Germinal center (tissue), 1 donor: ENCODE results near the gene IRAK2.
A peak's percentile ranks its signal among the peaks of the same experiment; 100 is the strongest.
"Not testable (repeated sequence)": the region's sequence is repeated elsewhere in the genome, so short reads cannot be mapped to it uniquely, and the experiment has no call there.

Experiments
- DNase-seq: peaks from one replicate; pipeline ENCODE4 v3.0.0; 2012; ENCODE audit warnings: mixed read lengths, low spot score

Gene IRAK2

DNA sequence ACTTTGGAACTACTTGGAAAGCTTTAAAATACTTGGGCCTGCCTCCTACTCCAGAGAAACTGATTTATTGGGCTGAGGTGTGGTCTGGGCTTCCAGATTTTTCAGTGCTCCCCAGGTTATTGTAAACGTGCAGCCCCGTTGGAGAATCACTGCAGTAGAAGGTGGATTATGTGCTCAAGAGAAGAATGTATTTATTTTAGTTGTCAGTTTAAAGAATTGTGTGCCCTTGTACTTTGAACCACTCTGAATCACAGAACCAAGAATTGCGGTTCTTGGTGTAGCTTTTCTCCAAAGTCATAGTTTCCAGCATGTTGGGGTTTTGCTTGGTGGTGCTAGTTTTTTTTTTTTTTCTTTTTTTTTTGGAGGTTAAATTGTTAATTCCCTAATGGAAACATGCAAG, 85.1 kb downstream of the IRAK2 start:
- DNase-seq: no peak

DNA sequence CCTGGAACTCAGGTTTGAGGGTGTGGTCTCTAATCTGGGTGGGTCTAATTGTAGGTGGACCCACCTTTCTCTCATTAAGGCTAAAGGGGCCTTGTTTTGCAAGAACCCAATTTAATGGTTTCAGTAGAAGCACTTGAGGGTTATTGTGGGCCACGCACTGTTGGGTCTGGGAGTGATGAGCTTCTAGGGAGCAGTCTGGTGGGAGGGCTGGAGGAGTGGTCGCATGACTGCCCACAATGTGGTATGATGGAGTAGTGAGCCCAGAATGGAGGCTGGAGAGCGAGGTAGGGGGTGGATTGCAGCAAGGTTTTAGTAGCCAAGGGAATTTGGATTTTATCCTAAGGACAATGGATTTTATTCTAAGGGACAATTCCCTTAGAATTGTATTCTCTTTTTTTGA, 86.3 kb downstream of the IRAK2 start:
- DNase-seq: no peak

DNA sequence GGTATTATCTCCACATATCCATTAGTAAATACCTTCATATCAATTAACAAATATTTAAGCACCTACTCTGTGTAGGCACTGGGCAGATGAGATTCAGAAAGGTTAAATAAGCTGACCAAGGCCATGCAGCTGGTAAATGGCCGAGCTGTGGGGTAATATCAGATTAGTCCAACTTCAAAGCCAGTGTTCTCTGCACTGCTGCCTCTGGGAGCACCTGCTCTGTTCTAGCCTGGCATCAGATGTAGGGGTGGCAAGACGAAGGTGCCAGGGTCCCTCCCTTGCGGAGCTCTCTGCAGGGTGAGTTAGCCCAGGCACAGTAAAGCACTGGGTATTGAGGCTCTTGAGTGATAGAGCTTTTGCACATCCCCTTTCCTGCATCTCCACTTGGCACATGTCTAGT, 89.0 kb downstream of the IRAK2 start:
- no peak for DNase-seq

DNA sequence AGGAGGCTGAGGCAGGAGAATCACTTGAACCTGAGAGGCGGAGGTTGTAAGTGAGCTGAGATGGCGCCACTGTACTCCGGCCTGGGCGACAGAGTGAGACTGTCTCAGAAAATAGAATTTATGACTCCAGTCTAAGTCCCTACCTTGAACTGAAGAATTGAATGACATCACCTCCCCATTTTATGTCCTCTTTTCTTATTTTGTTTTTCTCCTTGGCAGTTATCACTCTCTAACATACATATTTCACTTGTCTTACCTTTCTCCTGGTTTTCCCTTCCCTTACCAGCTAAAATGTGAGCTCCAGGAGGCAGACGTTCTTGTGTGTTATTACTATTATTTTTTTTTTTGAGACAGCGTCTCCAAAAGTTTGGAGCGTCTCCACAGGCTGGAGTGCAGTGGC, 91.1 kb downstream of the IRAK2 start:
- no peak for DNase-seq

DNA sequence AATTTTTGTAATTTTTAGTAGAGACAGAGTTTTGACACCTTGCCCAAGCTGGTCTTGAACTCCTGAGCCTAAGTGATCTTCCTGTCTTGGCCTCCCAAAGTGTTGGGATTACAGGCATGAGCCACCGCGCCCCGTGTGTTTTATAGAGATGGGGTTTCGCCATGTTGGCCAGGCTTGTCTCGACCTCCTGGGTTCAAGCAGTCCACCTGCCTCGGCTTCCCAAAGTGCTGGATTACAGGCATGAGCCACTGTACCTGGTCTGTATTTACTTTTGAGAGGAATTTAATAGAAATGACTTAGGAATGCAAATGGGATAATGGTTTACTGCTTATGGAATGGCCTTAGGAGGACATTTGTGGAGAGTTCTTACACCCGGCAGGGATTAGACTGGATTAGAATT, 94.3 kb downstream of the IRAK2 start:
- no peak for DNase-seq

DNA sequence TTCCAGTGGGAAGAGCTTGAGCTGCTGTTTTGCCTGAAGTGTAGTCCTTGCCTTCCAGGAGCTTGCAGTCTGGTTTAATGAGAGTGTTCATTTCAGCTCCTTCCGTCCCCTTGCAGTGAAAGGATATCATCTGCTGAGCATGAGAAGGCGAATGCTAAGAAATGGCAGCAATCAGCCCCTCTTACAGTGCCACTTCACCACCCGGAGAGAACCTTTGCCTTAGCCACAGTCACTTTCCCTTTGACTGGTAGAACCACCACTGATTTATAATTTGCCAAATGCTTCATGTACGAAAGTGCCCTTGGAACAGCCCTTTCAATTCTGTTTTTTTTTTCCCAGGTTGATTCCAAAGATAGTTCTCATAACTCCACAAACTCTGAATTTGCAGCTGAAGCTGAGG, 95.1 kb downstream of the IRAK2 start:
- no peak for DNase-seq

DNA sequence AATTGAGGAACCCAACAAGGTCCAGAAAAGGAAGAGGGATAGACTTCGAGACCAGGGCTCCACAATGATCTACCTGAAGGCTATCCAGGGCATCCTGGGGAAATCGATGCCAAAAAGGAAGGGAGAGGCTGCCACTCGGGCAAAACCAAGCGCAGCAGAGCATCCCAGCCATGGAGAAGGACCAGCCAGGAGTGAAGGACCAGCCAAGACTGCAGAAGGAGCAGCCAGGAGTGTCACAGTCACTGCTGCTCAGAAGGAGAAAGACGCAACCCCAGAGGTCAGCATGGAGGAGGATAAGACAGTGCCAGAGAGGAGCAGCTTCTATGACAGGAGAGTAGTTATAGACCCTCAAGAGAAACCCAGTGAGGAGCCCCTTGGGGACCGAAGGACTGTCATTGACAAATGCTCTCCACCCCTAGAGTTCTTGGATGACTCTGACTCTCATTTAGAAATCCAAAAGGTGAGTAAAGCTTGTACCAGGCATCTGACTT, 95.5 kb downstream of the IRAK2 start:
- no peak for DNase-seq

DNA sequence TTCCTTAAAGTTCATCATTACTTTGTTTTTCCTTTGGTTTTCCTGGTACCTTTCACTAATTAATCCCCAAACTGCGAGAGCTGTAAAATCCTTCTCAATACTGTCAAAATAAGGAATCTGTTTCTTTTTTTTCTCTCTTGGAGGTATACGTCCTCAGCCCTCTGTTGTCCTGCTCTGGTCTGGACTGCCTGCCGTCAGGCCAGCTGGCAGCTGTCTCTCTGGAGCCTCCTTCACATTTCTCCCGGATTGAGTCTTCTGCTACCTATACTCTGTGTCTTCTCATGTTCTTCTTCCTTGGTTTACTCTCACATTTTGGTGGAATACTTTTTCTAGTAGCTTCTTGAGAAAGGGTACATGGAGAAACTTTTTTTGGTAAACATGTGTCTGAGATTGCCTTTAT, 97.3 kb downstream of the IRAK2 start:
- no peak for DNase-seq

DNA sequence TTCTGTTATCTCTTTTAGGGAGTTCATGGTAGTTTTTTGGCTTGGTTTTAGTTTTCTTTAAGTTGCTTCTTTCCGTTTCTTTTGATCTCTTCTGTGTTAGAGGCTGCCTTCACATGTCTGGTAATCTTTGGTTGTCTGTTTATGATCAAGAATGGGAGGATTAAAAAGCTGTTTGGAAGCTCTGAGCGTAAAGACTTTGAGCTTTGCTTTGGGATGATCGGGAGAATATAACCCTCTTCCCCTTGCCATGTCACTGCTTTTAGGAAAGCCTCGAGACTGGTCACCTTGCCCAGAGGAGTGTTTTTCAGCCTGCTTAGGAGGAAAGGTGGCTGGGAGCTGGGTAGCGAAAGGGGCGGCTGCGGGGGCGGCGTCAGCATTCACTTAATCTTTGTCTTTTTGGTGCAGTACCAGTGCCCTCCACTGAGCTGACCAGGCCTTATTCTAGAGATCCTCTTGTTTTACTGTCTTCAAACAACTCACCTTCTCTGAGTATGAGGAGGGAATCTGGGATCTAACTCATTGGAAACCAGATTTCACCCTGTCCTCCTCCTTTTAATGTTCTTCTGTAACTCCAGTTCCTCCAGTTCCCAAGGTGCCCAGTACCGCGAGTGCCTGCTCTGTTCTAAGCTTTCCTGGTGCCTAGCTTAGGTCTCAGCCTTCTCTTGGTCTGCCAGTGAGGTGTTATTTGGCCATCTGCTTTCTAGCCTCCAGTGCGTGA, 99.1 kb downstream of the IRAK2 start:
- DNase-seq: peak; percentile 48

DNA sequence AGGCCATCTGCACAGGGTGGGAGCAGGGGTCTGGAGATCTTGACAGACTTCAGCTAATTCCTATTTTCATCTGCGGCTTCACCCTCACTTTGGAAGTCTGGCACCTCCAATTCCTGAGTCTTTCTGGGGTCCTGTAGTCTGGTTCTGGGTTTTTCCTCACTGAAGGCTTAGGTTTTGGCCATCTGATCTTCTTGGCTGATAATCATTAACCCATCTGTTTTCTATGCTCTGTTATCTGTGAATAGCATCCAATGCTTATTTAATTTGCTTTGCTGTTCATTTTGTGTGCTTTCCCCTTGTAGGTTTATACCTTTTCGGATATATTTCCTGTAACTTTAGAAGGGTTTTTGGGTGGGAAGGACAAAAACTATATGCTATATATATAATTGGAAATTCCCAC, 101.1 kb downstream of the IRAK2 start:
- DNase-seq: no peak

DNA sequence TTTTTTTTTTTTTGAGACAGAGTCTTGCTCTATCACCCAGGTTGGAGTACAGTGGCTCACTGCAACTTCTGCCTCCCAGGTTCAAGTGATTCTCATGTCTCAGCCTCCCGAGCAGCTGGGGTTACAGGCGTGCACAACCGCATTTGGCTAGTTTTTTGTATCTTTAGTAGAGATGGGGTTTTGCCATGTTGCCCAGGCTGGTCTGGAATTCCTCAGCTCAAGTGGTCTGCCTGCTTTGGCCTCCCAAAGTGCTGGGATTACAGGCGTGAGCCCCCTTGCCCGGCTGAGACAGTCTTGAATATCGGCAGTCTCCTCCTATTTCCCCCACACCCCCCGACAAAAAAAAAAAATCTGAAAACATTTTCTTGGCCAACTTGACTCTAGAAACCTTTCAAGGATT, 102.2 kb downstream of the IRAK2 start:
- not testable (repeated sequence) for DNase-seq

DNA sequence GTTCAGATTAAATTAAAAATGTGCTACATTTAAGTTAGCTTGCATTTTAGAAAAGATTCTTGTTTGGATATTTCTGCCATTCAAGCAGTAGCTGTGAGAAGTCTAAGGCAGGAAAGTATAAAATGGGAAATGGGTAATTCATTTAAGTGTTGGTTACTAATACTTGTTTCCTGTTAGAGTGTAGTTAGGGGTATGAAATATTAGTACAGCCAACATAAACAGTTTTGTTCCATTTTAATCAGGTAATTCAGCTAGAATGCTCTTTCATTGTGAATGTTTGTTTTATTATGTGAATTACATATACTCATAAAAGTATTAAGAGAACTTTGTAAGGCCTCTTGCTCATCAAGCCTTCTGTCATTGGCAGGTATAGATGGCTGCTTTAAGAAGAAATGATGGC, 103.4 kb downstream of the IRAK2 start:
- no peak for DNase-seq

DNA sequence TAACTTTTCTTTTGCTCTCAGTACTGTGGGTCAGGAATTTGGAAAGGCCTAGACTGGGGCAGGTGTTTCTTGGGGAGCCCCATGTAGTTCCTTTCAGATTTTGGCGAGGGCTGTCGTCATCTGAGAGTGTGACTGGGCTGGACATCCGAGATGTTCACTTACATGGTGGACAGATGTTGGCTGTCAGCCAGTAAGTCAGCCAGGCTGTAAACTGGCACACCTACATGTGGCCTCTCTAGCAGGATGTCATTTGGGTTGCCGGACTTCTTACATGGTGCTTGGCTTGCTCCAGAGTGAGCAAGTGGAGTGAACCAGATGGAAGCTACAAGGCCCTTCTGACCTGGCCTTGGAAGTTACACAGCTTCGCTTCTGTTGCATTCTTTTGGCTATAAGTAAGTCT, 104.2 kb downstream of the IRAK2 start:
- no peak for DNase-seq

DNA sequence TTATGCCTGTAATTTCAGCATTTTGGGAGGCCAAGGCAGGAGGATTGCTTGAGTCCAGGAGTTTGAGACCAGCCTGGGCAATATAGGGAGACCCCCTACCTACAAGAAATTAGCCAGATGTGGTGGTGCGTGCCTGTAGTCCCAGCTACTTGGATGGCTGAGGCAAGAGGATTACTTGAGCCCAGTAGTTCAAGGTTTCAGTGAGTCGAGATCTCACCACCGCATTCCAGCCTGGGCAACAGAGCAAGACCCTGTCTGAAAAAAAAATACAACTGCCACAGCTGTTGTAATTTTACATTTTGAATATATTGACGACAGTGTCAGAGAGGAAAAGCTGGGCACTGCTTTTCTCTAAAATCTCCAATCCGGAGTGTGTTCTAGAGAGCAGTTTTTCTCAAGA, 104.7 kb downstream of the IRAK2 start:
- DNase-seq: no peak

DNA sequence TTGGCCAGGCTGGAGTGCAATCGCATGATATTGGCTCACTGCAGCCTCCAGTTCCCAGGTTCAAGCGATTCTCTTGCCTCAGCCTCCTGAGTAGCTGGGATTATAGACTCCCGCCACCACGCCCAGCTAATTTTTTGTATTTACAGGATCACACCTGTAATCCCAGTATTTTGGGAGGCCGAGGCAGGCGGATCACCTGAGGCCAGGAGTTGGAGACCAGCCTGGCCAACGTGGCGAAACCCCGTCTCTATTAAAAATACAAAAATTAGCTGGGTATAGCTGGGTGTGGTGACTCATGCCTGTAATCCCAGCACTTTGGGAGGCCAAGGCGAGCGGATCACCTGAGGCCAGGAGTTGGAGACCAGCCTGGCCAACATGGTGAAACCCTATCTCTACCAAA, 107.8 kb downstream of the IRAK2 start:
- DNase-seq: not testable (repeated sequence)

DNA sequence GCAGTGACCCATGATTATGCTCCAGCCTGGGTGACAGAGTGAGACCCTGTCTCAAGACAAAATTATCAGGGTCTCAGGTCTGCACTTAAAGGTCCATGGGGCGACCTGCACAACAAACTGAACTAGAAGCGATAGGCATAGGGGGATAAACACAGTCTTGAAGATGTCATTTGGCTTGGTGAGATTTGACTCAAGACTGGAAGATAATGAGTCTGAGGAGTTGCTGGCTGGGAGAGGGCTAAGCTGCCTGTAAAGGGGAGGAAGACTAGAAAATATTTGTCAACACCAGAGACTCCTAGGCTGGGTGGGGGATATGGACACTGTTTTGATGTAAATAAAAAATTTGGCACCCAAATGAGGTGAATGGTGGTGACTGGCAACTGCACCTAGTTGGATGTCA, 108.3 kb downstream of the IRAK2 start:
- no peak for DNase-seq

DNA sequence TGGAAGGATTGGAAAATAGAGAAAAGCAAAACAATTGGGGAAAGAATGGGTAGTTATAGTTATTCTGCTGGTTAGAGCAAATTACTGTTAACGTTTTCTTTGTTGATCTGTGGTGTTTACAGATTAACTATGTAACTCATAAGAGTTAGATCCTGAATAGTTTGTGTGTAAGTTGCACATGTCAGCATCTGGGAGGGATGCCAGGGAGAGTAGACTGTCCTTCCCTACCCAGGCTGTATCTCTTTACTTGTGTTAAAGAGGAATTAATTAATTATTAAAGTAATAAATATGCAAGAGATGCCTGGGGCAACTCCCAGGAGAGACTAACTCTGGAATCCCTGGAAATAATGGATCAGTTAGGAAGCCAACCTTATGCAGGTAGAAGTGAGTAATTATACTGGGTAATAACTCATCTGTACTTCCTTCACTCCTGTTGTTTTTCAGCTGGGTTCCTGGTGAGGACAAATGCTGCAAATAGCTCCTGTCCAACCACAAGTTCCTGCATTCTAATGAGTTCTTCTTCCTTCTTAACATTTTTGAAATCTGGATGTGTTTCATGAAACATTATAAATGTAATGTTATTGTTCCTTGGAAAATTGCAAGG, 109.1 kb downstream of the IRAK2 start:
- no peak for DNase-seq

DNA sequence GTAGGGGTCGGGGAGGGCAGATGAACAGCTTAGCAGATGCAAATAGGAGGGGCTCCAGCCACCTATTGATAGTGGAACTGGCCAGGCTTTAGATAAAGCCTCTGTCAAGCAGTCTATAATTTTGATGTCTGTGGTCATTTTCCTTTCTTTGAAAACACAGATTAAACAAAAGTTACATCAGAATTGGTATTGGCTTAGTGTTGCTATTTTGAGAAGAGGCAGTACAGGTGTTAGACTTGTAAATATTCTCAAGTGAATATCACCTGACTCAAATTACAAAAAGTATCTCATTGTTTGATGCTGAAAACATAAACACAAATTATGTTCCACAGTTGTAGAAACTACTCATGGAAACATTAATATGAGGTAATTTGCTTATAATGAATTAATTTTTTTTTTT, 109.9 kb downstream of the IRAK2 start:
- no peak for DNase-seq

DNA sequence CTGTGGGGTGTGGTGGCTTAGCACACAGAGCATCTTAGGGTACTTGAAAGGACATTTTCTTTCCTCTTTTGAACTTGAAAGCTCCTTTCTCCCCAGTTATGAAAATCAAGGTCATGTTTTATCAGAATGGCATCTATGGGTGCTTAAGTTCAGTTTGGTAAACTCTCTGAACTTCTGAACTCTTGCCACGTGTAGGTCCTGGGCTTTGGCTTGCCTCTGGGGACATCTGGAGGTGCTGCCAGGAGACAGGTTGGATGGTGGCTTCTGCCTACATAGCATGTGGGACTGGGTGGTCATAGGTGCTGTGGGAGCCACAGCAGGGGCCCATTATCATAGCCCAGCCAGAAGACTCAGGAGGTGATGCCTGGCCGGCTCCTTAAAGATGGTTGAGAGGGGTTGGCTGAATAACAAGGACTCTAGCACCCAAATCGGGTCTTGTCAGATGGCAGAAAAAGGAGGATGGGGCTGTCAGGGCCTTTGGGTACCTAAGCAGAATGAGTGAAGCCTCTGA, 112.5 kb downstream of the IRAK2 start:
- DNase-seq: no peak

DNA sequence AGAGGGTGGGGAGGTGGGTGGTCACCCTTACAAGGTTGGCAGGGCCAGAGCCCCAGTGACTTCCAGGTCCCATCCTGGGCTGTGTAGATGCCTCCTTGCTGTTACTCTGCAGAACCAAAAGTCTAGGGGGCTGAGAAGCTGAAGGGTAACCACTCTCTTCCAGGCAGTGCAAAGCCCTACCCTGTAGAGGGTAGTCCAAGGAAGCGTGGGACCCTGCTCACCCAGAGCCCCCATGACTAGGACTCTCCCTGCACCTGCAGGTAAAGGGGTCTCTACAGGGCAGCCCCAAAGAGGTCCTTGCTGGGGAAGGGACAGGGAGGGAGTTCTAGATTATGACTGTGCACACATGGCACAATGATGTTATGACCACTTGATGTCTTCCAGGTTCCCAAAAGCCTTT, 113.8 kb downstream of the IRAK2 start:
- no peak for DNase-seq

DNA sequence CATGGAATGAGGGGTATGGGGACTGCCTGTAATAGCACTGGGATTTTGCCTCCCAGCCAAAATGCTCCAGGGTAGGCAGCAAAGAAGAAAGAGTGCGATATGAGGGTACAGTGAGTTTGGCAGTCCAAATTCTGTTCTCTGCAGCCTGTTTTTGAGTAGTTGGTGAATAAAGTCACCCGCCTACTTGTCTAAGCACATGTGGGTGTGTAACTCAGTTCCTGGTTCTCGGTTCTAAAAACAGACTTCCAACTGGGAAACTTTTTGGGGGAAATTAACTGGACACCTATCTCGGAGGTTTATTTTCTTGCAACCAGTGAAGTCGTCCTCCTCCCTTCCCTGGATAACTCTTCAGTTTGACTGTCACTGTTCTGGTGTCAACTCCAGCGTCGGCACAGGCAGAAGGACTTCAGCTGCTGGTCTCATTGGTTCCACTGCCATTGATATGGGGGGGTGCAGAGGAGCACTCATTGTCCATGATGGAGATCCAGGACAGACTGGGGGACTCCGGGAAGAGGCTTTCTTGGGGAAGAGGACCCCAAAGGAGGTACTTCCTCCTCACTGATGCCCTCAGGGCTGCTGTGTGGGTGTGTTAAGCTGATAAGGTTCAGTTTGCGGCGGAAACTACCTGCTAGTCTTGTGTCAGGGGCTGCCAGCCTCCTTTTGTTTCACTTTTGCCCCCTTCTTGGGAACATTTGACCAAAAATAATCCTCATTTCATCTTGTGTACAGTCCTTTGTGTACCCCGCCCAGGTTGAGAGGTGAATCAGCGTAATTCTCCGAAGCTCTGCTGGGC, 114.9 kb downstream of the IRAK2 start:
- DNase-seq: no peak

DNA sequence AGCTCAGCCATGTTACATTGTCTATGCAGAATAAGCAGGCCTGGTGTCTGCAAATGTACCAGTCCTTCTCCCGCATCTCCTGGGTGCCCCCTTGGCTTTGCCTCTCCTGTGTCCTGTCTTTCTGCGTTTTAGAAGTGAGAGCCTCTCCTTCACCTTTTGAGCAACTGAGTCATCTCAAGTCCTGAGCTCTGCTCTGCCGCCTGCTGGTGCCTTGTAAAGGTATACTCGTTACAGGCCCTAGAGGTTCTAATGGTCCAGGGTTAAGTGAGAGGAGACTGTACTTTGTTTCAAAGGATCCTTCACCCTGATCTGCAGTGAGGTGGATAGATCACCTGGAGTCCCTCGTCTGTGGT, 115.4 kb downstream of the IRAK2 start:
- DNase-seq: no peak

DNA sequence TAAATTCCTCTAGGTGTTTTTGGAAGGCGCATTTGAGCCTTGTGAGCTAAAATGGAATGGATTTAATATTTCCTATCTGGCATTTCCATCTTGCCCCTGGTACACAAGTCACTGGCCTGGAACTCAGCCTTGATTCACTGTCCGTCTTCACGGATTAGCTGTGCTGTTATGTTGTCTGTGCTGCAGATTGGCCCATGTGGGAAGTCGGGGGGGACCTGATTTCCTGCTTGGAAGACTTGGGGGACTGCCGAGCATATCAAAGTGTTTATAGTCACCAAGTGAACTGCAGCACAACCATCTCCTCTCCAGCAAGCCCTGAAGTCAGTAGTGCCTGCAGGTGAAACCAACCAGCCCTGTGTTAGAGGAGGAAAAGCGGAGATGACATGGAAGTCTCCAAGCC, 115.9 kb downstream of the IRAK2 start:
- no peak for DNase-seq
